Endothelial cell of umbilical vein (primary cell): ENCODE results near the gene ARL17A. TPM values are rescaled to one million over a fixed set of nuclear protein-coding genes. Genes with fewer than 3 reads are reported as not detected.
"Not testable (repeated sequence)": the region's sequence is repeated elsewhere in the genome, so short reads cannot be mapped to it uniquely, and the experiment has no call there.

ENCODE experiments used
- BruUV-seq: library from RNA; stranded (reverse); fragments of 400-500 nt; replicated peaks from 2 replicates; lab custom pipeline; 2021; lab: Mats Ljungman, UMichigan
- CTCF ChIA-PET: fragments of 300-600, 350-600 bp; sonication (Branson Sonifier 250); formaldehyde crosslinking; loops from one replicate; lab custom pipeline; 2021; ENCODE audit warnings: antibody characterized with exemption, inconsistent platforms; lab: Charles Lee
- POLR2A ChIA-PET: fragments of 300-600, 350-600 bp; sonication (Branson Sonifier 250); formaldehyde crosslinking; loops from one replicate; lab custom pipeline; 2021; ENCODE audit warnings: antibody characterized with exemption, inconsistent platforms; lab: Charles Lee
- DNase-seq: peaks from one replicate; pipeline ENCODE4 v3.0.0-alpha.2; 2011; ENCODE audit warnings: low read depth, low spot score
- FAIRE-seq: peaks from 2 replicates; lab custom pipeline; 2011; peaks lifted over from hg19 to GRCh38; lab: Jason Lieb, UNC
- H2AFZ ChIP-seq: 2 replicates; pipeline ENCODE4 v1.6.0; 2012; ENCODE audit warnings: low read depth, low read length, control low read depth, inconsistent platforms
- H3K27ac ChIP-seq: 2 replicates; pipeline ENCODE4 v1.5.1; 2011; ENCODE audit warnings: low read depth, mild to moderate bottlenecking, control low read depth, low read length, moderate library complexity; ENCODE audit not compliant: insufficient read depth
- H3K27me3 ChIP-seq, 2 experiments: 2 replicates each; pipeline versions ENCODE4 v1.6.0 to v1.6.1; 2011; ENCODE audit warnings: low read length in 2 of 2, mixed read lengths in 1 of 2; ENCODE audit not compliant: control insufficient read depth in 2 of 2, insufficient read depth in 2 of 2
- H3K36me3 ChIP-seq, 2 experiments: 2 replicates in 1 of 2; 3 replicates in 1 of 2; pipeline ENCODE4 v1.5.1; 2011; ENCODE audit warnings: low read length in 2 of 2, mild to moderate bottlenecking in 1 of 2, moderate library complexity in 1 of 2; ENCODE audit not compliant: control insufficient read depth in 2 of 2, insufficient read depth in 2 of 2; ENCODE audit errors: extremely low read depth in 1 of 2
- H3K4me1 ChIP-seq: 3 replicates; pipeline ENCODE4 v1.5.1; 2011; ENCODE audit warnings: mild to moderate bottlenecking, low read length; ENCODE audit not compliant: control insufficient read depth, insufficient read depth; ENCODE audit errors: extremely low read depth
- H3K4me2 ChIP-seq: 2 replicates; pipeline ENCODE4 v1.6.1; 2011; ENCODE audit warnings: low read length, control low read depth, mixed read lengths; ENCODE audit not compliant: insufficient read depth
- H3K4me3 ChIP-seq, 3 experiments: fragments of 200-600 bp in 1 of 3; sonication (generic), shearing (Covaris generic) in 1 of 3; replicated peaks in 1 of 3; 2 replicates each; pipeline ENCODE4 v1.5.1; 2011 to 2016; ENCODE audit warnings: control low read depth in 3 of 3, low read length in 3 of 3, mild to moderate bottlenecking in 2 of 3, inconsistent platforms in 1 of 3, low read depth in 1 of 3, moderate library complexity in 1 of 3; ENCODE audit not compliant: insufficient read depth in 1 of 3
- H3K79me2 ChIP-seq: 2 replicates; pipeline ENCODE4 v1.6.0; 2012; ENCODE audit warnings: low read length, inconsistent platforms; ENCODE audit not compliant: control insufficient read depth, insufficient read depth
- H3K9ac ChIP-seq: replicated peaks from 2 replicates; pipeline ENCODE3; 2011; ENCODE audit warnings: low read length, control low read depth; ENCODE audit not compliant: insufficient read depth; ENCODE audit errors: extremely low read depth
- H3K9me1 ChIP-seq: replicated peaks from 3 replicates; pipeline ENCODE4 v1.6.0; 2011; ENCODE audit warnings: mild to moderate bottlenecking, low read length; ENCODE audit not compliant: control insufficient read depth, insufficient read depth; ENCODE audit errors: extremely low read depth
- H3K9me3 ChIP-seq: replicated peaks from 2 replicates; pipeline ENCODE4 v1.5.1; 2012; ENCODE audit warnings: low read length, inconsistent platforms; ENCODE audit not compliant: control insufficient read depth, insufficient read depth
- H4K20me1 ChIP-seq: replicated peaks from 2 replicates; pipeline ENCODE3; 2011; ENCODE audit warnings: mild to moderate bottlenecking, low read length; ENCODE audit not compliant: control insufficient read depth, insufficient read depth; ENCODE audit errors: extremely low read depth
- dilution Hi-C: fragments of 300-500 bp; cut with MboI; formaldehyde crosslinking; loops from one replicate; pipeline ENCODE4 v1.15.0; 2019; ENCODE audit warnings: low sequenced_read_pairs; ENCODE audit not compliant: extremely low pct_ligation_motif_present
- intact Hi-C: fragments of 100-400 bp; cut with micrococcal nuclease; formaldehyde crosslinking; loops from one replicate; pipeline ENCODE4 v1.10.0; 2022
- polyA plus RNA-seq, 4 experiments: library from polyadenylated mRNA; depleted of rRNA in 3 of 4; stranded (reverse) in 3 of 4; unstranded in 1 of 4; fragments of >200 nt; gene quantifications; 2 replicates each; pipeline versions ENCODE4 v1.2.1 to v1.2.3, GENCODE V29; 2011 to 2012; ENCODE audit warnings: missing spikeins in 1 of 4
- total RNA-seq: library from RNA; stranded (reverse); gene quantifications from 2 replicates; pipeline ENCODE4 v1.2.3, GENCODE V29; 2021

ARL17A gene
- total and polyA plus RNA-seq, 2 donors (not counting 3 experiments of a cell fraction or from before 2014, with no cell fraction given) = 9.5 to 10.0 TPM

DNA sequence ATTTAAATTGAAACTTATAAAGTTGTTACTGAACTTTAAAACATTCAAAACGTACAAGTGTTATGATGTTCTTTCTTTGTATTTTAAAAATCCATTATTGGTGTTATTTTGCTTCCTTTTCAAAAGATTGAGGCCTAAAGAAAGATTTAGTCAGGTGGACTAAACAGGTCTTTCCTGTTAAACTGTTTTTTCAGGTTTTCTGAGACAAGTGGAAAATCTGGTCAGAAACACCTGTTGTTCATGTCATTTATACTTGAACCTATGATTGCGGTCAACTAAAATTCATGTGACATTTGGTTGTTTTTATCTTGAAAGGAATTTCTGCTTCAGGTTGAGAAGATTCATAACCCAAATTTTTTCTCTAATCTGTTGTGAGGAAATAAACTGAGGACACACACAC, 98.2 kb downstream of the ARL17A start:
- BruUV-seq, DNase-seq, H3K27me3 ChIP-seq, POLR2A ChIA-PET, FAIRE-seq, H3K9ac ChIP-seq, H4K20me1 ChIP-seq, H3K4me2 ChIP-seq, H3K9me3 ChIP-seq, H3K27ac ChIP-seq, H3K9me1 ChIP-seq, H2AFZ ChIP-seq, H3K4me3 ChIP-seq, CTCF ChIA-PET, H3K4me1 ChIP-seq, dilution Hi-C loops, H3K79me2 ChIP-seq, H3K36me3 ChIP-seq, intact Hi-C loops: not testable (repeated sequence)

DNA sequence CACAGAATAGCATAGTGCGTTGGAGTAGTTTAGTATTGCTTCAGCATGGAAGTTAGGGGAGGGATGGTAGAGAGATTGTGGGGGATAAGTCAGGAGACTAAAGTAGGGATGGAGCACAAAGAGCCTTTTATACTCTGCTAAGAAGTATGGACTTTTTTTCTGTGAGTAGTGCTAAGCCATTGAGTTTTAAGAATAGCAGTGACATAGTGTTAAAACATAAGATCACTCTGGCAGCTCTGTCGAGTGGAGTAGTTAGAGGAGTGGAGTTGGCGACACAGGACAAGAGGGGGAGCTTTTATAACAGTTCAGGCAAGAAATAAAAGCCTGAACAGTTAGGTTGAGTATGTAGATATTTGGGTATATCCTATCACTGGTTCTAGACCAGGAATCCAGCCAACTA, 100.7 kb downstream of the ARL17A start:
- FAIRE-seq, CTCF ChIA-PET, POLR2A ChIA-PET: not testable (repeated sequence)

DNA sequence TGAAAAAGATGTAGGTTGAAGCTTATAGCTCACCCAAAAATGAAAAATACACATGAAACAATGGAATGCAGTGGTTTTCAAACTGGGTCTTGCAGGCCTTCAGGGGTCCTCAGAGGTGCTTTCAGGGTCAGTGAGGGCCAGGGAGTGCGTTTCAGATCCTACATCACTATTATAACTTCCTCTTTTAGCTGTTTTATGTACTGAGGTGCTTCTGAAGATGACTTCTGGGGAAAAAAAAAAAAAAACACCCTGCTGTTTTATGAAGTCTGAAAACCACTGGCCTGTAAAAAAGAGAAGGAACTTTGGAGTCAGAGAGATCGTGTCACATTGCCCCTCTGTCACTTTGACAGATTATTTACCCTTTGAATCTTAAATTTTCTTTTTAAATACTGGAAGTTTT, 103.9 kb downstream of the ARL17A start:
- H3K27ac ChIP-seq, H3K4me1 ChIP-seq, H3K9ac ChIP-seq, H3K9me1 ChIP-seq, intact Hi-C loops, BruUV-seq, H3K4me3 ChIP-seq, CTCF ChIA-PET, FAIRE-seq, H3K36me3 ChIP-seq, H3K79me2 ChIP-seq, H3K27me3 ChIP-seq, DNase-seq, H4K20me1 ChIP-seq, POLR2A ChIA-PET, H3K4me2 ChIP-seq, dilution Hi-C loops, H3K9me3 ChIP-seq, H2AFZ ChIP-seq: not testable (repeated sequence)

More for the DNA sequence above, 100.7 kb downstream of the ARL17A start:
- H3K4me3 ChIP-seq, dilution Hi-C loops, H3K9me3 ChIP-seq, H3K27me3 ChIP-seq, H3K4me2 ChIP-seq, BruUV-seq, intact Hi-C loops, DNase-seq, H3K4me1 ChIP-seq, H3K9ac ChIP-seq, H3K9me1 ChIP-seq, H2AFZ ChIP-seq, H3K36me3 ChIP-seq, H3K27ac ChIP-seq, H3K79me2 ChIP-seq, H4K20me1 ChIP-seq: not testable (repeated sequence)

GRCh38 chr17:46474489-46474888, 105.0 kb downstream of the ARL17A start:
- BruUV-seq, POLR2A ChIA-PET, H3K4me1 ChIP-seq, CTCF ChIA-PET, dilution Hi-C loops, H3K4me2 ChIP-seq, H3K27me3 ChIP-seq, DNase-seq, H3K9me1 ChIP-seq, H4K20me1 ChIP-seq, H3K4me3 ChIP-seq, H3K36me3 ChIP-seq, intact Hi-C loops, H3K79me2 ChIP-seq, H2AFZ ChIP-seq, H3K9me3 ChIP-seq, H3K27ac ChIP-seq, H3K9ac ChIP-seq: not testable (repeated sequence)
- FAIRE-seq = peak; percentile 26
